Cardiac septum (tissue), 1 donor: Measurements from ENCODE around the gene PICK1. TPM values are rescaled to one million over a fixed set of nuclear protein-coding genes. Genes with fewer than 3 reads are reported as not detected.

Experiments used
- DNase-seq: peaks from one replicate; pipeline ENCODE4 v3.0.0-alpha.2; 2020; ENCODE audit warnings: low spot score
- intact Hi-C: fragments of 100-400 bp; cut with DNase I; formaldehyde crosslinking; loops from one replicate; pipeline ENCODE4 v1.14.0; 2022
- total RNA-seq: library from RNA; stranded (reverse); fragmentation: NEBNext Ultra II Directional; extraction: Animal tissue kit (Norgen Biotek cat#: 25700); gene quantifications from one replicate; pipeline ENCODE4 v1.2.1, GENCODE V29; 2021
- donor health status: DM: no; HTN: no; CAD: no.

The PICK1 gene
- total RNA-seq, 1 donor from 2014 or later = 19.1 TPM

DNA sequence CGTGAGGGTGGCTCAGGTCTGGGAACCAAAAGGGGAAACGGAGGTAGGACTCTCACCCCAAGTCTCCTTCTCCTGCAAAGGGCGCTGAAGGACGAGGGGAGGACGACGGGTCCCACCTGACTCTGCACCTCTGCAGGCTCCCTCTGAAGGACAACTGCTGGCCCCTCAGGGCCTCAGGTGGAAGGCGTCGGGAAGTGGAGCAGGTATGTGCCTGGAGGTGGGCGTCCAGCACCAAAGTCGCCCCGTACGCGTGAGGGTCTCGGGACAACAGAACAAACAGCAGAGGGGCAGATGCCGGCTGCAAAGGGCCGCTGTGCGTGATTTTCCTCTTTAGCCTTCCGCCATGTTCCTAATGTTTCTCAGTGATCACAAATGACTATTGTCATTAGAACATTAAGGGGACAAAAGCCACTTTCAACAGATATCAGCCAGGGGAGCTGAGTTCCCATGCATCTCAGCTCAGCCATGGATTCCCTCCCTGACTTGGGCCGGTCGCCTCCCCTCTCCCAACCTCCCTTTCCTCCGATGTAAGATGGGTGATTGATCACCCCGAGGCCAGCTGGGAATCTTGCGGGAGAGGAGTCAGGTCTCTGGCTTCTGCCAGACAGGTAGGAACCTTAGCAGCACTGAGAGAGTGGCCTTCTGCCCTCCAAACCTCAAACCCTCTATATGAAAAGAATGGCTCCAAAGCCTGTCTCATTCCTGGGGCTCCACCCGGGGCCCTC, 25.9 kb downstream of the PICK1 start:
- DNase-seq = no peak

DNA sequence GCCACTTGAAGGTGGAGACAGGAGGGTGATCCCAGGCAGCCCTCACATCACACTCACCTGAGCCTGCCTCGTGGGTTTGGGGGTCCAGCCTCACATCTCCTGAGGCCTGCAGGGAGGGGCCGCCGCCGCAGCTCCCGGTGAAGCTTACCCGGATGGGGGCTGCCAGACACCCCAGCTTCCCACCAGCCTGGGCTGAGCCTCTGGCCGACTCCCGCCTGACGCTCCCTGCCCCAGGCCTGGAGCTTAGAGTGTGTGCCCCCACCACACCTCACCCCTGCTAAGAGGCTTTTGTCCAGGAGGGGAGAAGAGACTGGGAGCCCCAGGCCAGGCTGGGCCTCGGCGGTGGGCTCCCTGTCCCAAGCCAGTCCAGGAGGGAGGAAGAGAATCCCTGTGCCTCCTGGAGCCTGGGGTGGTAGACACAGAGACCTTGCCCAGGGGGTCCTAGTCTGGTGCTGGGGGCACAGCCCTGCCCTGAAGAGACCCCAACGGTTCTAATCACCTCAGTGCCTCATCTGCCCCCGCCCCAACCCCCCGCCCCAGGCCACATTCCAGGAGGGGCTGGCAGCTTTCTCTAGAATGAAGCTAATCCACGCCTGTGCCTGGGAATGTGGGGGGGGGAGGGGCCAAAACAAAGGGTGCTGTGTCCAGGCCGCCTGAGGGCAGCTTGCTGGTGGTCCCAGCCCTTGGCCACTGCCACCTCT, 26.9 kb downstream of the PICK1 start, which contains the start of gene SLC16A8:
SLC16A8 (minus strand) TSS at position 254 of the 701 bp plus-strand sequence. CDS start 1,311 bp downstream, outside the sequence.
- intact Hi-C loops = no loop called here
- DNase-seq = no peak

More for the DNA sequence above, 25.9 kb downstream of the PICK1 start:
- intact Hi-C loops = no loop called here

DNA sequence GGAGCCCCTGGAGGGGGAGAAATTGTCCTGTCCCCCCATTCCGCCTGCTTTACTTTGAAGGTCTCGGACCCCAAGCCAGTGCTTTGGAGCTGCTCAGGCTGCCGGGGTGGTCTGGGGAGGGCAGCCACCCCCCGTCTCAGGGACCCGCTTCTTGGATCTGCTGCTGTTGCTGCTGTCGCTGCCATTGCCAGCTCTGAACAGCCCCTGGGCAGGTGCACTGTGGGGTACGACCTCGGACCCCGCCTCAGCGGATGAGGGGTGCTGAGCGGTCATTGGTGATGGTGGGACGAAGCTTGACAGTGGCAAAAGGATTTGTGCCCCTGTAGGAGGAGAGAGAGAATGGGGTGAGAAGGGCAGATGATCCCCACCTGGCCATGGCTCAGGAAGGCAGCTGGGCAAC, 27.9 kb downstream of the PICK1 start:
- intact Hi-C loops = no loop called here
- no peak for DNase-seq

DNA sequence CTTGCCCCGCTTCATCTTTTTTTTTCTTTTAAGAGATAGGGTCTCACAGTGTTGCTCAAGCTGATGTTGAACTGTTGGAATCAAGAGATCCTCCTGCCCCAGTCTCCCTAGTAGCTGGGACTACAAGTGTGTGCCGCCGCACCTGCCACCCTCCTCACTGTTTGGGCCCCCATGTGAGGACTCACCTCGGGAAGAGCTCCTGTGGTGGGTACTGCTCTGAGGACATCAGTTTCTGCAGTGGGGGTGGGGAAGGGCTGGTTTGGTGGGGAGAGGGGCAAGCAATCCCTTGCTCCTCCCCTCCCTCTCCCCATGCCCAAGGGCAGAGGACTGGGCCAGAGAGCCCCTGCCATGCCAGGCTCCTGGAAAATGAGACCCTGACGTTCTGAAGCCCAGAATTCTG, 28.3 kb downstream of the PICK1 start:
- intact Hi-C loops = no loop called here
- DNase-seq = no peak

DNA sequence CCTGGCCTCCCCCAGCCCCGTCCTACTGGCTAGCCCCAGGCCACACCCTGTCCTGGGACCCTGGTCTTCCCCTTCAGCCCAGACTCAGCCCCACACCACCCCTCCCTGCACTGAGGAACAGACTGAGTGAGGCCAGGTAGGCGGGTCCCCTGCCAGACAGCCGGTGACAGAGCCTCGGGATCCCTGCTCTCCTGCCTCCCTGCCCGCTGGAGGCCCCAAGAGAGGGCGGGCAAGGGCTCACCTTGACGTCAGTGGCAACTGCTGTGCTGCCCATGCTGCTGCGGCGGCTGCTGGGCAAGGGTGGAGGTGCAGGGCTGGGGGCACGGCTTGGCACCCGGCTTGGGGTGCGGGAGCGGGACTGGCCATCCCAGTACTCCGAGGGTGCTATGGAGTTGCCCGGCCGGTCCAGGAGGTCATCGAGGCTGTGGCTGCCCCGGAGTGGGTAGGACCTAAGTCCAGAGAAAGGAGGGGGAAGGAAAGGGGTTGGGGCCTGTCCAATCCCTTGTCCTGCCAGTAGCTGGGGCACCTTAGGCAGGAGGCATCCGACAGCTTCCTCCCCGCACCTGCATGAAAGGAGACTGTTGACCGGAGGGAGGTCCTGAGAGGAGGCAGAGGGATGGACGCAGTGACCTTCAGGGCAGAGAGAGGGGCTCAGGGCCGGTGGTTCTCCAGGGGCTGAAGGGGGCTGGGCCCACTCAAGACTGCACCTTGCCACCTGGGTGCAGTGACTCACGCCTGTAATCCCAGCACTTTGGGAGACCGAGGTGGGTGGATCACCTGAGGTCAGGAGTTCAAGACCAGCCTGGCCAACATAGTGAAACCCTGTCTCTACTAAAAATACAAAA, 29.0 kb downstream of the PICK1 start:
- DNase-seq = no peak
- intact Hi-C loops = no loop called here

DNA sequence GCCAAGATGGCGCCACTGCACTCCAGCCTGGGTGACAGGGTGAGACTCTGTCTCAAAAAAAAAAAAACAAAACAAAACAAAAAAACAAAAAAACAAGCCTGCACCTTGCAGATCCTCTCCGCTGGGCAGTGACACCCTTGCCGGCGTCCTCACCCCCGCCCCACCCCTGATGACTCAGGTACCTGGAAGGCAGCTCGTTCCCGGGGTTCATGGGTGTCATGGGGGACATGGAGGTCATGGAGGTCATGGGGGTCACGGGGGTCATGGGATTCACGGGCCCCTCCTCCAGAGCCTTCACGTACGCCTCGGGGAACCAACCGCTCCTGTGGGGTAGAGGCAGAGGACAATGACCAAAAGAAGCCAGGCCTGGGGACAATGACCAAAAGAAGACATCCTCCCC, 29.7 kb downstream of the PICK1 start:
- intact Hi-C loops = no loop called here
- DNase-seq = no peak

DNA sequence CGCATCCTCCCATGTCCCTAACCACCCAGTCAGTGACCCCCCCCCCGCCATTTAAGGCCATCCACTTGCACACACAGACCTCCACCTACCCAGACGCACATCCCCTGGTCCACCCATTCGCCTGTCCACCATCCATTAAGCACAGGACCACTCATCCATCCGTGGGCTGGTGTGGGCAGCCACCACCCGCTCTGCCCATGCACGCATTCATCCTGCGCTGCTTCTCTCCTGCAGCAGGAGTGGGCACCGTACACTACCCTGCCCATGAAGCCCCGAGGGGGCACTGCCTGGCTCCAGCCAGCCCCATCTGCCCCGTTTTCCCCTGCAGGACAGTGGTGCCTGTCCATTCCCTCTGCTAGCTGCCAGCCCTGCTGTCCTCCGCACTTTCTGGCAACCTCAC, 30.7 kb downstream of the PICK1 start:
- intact Hi-C loops = no loop called here
- DNase-seq = no peak

DNA sequence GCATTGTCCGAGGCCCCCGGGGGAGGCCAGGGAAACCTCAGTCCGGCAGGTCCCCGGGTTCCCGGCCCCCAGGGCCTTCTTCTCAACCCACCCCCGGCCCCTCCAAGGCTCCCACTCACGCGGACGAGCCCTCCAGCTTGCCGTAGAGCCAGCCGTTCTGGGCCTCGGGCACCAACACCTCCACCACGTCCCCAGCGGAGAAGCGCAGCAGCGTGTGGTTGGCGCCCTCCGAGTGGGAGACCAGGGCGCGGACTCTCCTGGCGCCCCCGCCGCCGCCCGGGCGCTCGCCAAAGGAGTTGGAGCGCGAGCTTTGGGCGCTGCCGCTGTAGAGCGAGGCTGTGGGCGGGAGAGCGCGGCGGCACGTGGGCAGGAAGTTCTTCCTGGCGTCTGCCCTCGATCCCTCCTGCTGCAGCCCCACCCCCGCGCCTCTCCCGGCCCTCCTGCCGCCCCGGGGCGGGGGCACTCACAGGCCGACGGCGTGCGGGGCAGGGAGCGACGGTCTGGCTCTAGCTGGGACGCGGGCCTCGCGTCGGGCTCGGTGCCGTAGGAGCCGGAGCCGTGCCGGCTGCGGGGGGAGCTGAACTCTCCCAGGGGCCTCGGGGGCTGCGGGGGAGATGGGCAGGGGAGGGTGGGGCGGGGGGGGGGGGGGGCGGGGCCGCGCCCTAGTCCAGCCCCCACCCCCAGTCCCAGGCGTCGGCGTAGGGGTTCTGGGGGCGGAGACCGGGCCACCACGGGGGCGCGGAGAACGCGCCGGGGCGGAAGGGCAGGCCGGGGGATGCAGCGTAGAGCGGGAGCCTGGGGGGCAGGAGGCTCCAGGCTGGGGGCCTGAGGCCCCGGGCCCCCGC, 31.6 kb downstream of the PICK1 start:
- intact Hi-C loops = no loop called here
- DNase-seq = no peak

DNA sequence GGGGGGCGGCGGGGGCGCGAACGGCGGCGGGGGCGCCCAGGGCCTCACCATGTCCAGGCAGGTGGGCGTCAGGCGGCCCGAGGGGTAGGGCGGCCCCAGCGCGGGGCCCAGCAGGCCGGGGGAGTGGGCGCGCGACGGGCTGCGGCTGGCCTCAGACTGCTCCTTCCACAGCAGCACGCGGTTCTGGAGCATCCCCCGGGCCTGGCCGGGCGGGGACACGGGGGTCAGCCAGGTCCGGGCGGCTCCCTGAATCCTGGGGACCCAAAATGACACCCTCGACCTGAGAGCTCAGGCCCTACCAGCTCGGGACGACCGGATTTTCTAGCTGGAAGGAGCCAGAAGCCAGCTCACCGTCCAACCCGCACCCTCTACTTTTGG, 32.3 kb downstream of the PICK1 start:
- DNase-seq = no peak
- intact Hi-C loops = no loop called here

DNA sequence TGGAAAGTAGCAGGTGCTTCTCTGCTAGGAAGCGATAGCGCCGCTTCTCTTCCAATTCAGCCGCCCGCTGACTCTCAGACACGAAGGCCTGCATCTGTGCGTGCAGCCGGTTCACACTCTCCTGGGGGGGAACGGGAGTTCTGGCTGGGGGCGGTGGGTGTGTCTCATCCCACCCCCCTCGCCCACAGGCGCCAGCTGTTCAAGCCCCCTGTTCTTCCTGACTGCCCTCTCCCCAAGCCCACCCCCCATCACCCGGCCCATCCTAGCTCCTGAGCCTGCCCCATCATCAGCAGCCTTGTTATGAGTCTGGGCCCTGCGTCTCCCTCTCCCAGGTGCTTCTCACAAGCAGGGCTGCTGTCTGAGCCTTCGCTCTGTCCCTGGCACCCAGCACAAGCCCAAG, 39.9 kb downstream of the PICK1 start:
- DNase-seq = no peak
- intact Hi-C loops = no loop called here

DNA sequence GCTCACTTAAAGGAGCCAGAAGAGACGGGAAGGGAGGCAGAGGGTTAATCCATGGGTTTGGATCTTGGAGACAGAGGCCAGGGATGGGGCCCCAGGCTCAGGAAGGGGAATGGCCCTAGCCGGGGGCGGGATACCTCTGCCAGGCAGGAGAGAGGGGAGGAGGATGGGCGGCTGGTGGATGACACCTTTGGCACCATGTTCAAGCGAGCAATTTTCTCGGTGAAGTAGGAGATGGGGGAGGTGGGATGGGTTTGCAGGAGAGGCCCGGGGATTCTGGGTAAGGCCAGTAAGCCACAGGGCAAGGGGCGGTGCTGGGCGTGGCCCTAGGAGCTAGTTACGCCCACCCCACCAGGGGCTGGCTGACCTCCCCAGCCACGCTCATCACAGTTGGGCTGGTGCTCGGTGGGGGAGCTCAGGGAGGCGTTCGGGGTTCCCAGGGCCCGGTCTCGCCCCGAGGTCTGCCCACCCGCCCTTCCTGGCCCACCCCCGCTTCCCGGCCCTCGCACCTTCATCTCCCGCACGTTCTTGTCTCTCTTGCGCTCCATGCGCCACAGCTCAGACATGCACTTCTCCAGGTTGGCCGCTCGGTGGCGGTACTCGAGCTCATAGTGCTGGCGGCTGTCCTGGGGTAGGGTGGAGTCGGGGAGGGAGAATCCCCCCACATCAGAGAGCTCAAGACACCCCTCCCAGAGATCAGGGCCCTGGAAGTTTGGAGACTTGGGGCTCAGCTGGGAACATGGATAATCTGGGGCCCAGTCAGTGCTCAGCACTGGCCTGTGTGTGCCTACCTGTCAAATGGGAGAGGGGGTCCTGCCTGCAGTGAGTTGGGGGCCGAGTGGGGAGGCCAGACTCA, 40.6 kb downstream of the PICK1 start:
- no peak for DNase-seq
- intact Hi-C loops = no loop called here

DNA sequence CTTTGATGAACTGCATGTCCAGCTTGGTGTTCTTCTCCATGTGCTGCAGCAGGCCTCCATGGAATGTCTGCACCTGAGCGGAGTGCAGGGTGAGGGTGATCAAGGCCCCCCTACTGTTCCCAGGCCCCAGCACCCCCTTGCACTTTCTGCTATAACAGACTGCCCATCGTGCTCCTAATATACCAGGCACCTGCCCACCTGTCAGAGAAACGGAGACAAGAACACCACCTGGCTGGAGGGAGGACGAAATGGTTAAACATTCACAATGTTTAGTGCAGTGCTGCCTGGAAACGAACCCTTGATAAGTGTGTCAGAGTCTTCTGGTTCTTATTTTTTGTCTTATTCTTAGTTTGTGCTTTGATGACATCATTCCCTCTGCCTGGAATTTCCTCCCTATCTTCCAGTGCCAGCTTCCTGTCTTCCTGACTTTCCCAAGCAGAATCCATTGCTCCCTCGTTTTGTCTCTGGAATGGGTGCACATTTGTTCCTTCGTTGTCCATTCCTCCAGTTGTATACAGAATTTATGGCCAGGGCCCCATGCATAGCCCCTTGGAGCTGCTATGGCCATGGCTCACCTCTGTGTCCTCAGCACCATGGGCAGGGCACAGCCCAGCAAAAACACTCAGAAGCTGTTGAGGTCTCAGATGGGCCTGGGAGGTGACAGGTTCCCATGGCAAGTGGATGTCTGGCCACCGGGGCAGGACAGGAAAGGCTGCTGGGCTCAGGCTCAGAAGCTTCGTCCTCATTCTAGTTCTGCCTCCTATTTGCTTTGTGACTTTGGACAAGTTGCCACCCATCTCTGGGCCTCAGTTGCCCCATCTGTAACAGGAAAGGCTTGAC, 41.4 kb downstream of the PICK1 start:
- intact Hi-C loops = no loop called here
- no peak for DNase-seq

DNA sequence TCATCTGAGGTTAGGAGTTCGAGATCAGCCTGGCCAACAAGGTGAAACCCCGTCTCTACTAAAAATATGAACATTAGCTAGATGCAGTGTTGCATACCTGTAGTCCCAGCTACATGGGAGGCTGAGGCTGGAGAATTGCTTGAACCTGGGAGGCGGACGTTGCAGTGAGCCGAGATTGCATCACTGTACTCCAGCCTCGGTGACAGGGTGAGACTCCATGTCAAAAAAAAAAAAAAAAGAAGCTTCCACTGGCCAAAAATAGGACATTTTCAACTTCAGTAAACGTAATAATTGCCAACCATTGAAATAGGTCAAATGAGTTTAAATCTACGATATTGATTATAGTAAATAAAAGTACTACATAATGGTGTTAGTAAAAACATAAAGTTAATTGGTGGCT, 46.4 kb downstream of the PICK1 start:
- intact Hi-C loops = loop anchor here (2.0 kb wide), 1 partner anchor 51 kb away; no protein-coding TSS in a partner anchor
- DNase-seq = no peak

DNA sequence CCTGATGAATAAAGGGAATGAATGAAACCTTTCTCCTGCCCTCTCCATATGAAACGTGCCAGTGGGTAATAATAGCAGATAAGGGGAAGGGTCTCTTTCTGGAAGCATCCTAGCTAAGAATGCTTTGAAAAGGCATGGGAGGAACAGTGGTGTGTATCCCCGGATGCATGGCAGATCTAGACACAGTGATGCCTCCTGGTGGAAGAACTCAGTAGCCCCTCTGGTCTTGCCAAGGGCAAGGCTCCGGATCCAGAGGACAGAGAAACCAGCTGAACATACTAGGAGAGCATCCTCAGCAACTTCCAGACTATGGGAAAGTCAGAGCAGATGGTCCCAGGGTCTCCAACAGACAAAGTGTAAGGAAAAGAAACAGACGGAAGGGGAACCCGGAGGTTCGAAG, 46.9 kb downstream of the PICK1 start:
- no peak for DNase-seq
- intact Hi-C loops = loop anchor here (2.0 kb wide), 1 partner anchor 51 kb away; no protein-coding TSS in a partner anchor

DNA sequence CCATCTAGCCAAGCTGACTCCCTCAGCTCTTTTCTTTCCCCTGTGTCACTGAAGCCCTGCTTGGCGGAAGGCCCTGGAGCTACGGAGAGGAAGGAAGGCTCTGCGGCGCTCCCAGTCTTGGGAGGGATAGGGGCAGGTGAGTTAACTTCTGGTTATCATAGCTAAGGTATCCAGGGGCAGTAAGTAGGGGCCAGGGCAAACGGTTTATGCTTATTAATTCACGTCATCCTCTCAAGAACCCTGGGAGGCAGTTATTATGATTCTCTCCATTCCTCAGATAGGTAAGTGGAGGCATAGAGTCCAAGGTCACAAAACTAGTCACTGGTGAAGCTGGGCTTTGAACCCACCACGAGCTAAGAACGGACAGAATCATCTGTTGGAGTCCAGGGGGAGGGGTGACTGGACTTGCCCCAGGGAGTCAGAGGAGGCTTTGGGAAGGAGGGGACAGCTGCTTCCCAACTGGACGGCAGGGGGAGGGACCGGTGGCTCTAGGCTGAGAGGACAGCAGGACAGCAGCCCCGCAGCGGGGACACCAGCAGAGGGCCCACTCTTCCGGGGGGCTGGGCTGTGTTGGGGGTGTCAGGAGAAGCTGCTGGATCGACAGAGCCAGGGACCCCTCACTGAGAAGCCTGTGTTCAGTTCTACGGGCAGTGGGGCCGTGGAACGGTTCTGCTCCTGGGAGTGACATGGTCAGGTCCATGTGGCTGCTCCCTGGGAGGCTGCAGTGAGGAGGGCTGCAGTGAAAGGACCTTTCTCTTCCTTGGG, 49.8 kb downstream of the PICK1 start:
- DNase-seq = no peak
- intact Hi-C loops = no loop called here

DNA sequence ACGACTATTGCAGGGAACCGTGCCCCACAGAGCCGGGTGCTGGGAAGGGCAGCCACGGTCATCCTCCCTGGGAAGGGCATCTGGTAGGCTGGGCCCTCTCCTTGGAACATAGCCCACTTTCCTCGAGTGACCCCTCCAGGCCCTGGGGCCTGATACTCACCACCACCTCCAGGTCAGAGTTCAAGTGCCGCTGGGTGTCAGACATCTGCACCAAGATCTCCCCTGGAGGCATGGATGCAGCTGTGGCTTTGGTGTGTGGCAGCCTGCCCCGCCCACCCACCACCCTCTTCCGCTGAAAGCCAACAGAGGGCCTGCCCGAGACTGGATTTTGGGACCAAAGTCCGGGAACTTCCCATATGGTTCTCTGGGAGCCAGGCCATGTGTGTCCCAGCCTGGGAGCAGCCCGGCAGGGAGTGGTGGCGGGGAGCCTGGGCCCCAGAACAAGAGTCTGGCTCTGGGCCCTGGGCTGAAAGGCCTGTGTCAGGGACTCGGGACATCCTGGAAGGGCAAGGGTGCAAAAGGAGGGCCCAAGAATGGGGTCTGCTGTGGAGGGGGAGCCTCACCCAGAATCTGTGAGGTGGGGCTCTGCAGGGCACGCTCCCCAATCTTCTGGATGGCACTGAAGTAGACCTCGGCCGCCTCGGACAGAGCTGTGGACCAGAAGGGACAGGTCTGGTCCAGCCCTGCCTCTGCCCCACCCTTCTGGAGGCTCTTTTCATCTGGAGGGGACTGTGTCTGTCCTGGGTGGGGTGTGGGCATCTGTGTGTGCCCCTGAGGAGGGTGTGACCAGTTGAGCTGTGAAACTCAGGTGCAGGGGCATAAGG, 50.7 kb downstream of the PICK1 start:
- DNase-seq = no peak
- intact Hi-C loops = no loop called here
